Suprapubic skin (tissue), 4 donors: ENCODE measurements around the gene CDH8. TPM values are rescaled to one million over a fixed set of nuclear protein-coding genes. Genes with fewer than 3 reads are reported as not detected.

Source experiments
- DNase-seq, 2 donors: peaks; one replicate each; pipeline ENCODE4 v3.0.0-alpha.2; 2019; ENCODE audit warnings: low spot score in 2 of 2
- H3K27ac ChIP-seq: fragments of 200-600 bp; sonication (generic); one replicate; pipeline ENCODE4 v1.5.1; 2019
- H3K27me3 ChIP-seq: fragments of 200-600 bp; sonication (generic); one replicate; pipeline ENCODE4 v1.5.1; 2019
- H3K36me3 ChIP-seq: fragments of 200-600 bp; sonication (generic); one replicate; pipeline ENCODE4 v1.5.1; 2019
- H3K4me1 ChIP-seq: fragments of 200-600 bp; sonication (generic); one replicate; pipeline ENCODE4 v1.5.1; 2019
- H3K4me3 ChIP-seq: fragments of 200-600 bp; sonication (generic); one replicate; pipeline ENCODE4 v1.5.1; 2019; ENCODE audit warnings: mild to moderate bottlenecking
- H3K9me3 ChIP-seq: fragments of 200-600 bp; sonication (generic); one replicate; pipeline ENCODE4 v1.5.1; 2019
- EP300 ChIP-seq: sonication (generic); formaldehyde crosslinking; IDR thresholded peaks from one replicate; pipeline ENCODE4 v1.6.1; 2017; ENCODE audit warnings: antibody characterized with exemption
- POLR2A ChIP-seq, 2 donors: fragments of 450-650 bp; IDR thresholded peaks; one replicate each; pipeline ENCODE4 v1.6.1; 2017; ENCODE audit warnings: antibody characterized with exemption in 2 of 2, mild to moderate bottlenecking in 2 of 2, moderate library complexity in 2 of 2
- POLR2AphosphoS5 ChIP-seq, 3 donors: sonication (generic); formaldehyde crosslinking; IDR thresholded peaks; one replicate each; pipeline ENCODE4 v1.6.1; 2017; ENCODE audit warnings: antibody characterized with exemption in 3 of 3
- WGBS: methylation state at CpG from one replicate; pipeline ENCODE4 v1.1.5; 2018; 5-methylcytosine and 5-hydroxymethylcytosine counted together
- total RNA-seq, 4 donors: library from RNA; depleted of rRNA; stranded (reverse); fragments of >200 nt; gene quantifications; one replicate each; pipeline ENCODE4 v1.1.0, GENCODE V29; 2016
- TF ChIP-seq, protein P1 (sequence below), 2 donors: fragments of 200-600 bp in 1 of 2; fragments of 450-650 bp in 1 of 2; sonication (generic) in 1 of 2; IDR thresholded peaks; one replicate each; pipeline ENCODE4 v1.5.1; 2016 to 2019; ENCODE audit warnings: antibody characterized with exemption in 2 of 2, mild to moderate bottlenecking in 1 of 2, moderate library complexity in 1 of 2

Gene CDH8, protein sequence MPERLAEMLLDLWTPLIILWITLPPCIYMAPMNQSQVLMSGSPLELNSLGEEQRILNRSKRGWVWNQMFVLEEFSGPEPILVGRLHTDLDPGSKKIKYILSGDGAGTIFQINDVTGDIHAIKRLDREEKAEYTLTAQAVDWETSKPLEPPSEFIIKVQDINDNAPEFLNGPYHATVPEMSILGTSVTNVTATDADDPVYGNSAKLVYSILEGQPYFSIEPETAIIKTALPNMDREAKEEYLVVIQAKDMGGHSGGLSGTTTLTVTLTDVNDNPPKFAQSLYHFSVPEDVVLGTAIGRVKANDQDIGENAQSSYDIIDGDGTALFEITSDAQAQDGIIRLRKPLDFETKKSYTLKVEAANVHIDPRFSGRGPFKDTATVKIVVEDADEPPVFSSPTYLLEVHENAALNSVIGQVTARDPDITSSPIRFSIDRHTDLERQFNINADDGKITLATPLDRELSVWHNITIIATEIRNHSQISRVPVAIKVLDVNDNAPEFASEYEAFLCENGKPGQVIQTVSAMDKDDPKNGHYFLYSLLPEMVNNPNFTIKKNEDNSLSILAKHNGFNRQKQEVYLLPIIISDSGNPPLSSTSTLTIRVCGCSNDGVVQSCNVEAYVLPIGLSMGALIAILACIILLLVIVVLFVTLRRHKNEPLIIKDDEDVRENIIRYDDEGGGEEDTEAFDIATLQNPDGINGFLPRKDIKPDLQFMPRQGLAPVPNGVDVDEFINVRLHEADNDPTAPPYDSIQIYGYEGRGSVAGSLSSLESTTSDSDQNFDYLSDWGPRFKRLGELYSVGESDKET
- 1 to 10 TPM in 2 of 4 donors, under 1 TPM in 1, not detected in 1; 0.42 to 5.8 (median 2.2) TPM for total RNA-seq

- peaks cover 18% of the 10 kb centered on the region for H3K4me1 ChIP-seq
- no peak for DNase-seq
- H3K27me3 ChIP-seq, result peaks cover 58% of the 10 kb centered on the region
- no peak for TF ChIP-seq EP300
- H3K9me3 ChIP-seq, result no peaks in the 10 kb centered on the region
- WGBS, result 5% methylated on average over 34 of the region's 60 CpGs
- H3K27ac ChIP-seq, result no peak within 1 kb of the TSS
- peak within 1 kb of the TSS; percentile 22 for H3K4me3 ChIP-seq
- H3K36me3 ChIP-seq, result no peaks in the 10 kb centered on the region
Observed at GRCh38 chr16:62036101-62036801, at the start of gene CDH8. TSS of gene CDH8 (minus strand) at chr16:62036438. CDS start at chr16:62021403, 15,035 bp downstream.

DNA sequence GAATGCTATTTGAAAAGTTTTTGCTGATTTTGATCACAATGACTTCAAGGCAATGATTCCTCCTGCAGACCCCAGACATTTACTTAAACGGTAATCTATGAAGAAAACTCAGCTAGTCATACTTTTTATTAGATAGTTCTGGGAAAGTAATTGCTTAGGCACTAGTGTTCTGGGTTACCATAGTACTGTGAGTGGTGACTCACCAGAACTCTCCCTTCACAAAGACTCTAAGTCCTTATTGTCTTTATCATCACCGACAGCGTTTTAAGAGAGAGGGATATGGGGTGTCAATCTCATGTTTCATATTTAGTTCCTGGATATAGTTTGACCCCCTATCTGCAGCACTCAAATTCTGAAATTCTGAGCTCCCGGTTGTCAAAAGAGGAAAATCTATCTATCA is 43.0 kb upstream of the CDH8 start:
- H3K9me3 ChIP-seq, result no peaks in the 10 kb centered on the region
- H3K4me1 ChIP-seq, result no peaks in the 10 kb centered on the region
- TF ChIP-seq, protein P1, sequence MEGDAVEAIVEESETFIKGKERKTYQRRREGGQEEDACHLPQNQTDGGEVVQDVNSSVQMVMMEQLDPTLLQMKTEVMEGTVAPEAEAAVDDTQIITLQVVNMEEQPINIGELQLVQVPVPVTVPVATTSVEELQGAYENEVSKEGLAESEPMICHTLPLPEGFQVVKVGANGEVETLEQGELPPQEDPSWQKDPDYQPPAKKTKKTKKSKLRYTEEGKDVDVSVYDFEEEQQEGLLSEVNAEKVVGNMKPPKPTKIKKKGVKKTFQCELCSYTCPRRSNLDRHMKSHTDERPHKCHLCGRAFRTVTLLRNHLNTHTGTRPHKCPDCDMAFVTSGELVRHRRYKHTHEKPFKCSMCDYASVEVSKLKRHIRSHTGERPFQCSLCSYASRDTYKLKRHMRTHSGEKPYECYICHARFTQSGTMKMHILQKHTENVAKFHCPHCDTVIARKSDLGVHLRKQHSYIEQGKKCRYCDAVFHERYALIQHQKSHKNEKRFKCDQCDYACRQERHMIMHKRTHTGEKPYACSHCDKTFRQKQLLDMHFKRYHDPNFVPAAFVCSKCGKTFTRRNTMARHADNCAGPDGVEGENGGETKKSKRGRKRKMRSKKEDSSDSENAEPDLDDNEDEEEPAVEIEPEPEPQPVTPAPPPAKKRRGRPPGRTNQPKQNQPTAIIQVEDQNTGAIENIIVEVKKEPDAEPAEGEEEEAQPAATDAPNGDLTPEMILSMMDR (IDR thresholded peaks at IDR 0.05), result no peak
- no peaks in the 10 kb centered on the region for H3K36me3 ChIP-seq
- DNase-seq, result no peak
- 88% methylated on average over 4 of the region's 4 CpGs for WGBS
- H3K27ac ChIP-seq, result no peak overlapping the region
- H3K4me3 ChIP-seq, result no peak overlapping the region
- H3K27me3 ChIP-seq, result no peaks in the 10 kb centered on the region

DNA sequence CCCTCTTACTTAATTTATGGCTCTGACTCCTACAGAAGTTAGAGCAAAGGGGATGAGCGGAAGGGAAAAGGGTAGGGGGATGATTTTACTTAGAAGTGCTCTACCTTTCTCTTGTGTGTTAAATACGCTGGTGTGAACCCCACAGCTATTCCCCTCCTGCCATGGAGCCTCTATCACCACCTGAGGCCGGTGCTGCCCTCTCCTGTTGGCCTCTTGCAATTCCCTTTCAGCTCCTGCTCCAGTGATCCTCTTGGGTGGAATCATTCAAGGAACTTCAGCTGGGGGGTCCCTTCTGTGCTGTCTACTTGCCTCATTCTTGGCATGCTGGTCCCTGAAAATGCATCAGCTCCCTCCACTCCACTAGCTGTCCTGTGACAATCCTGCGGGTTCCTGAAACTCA is 41.8 kb upstream of the CDH8 start:
- Histone ChIP-seq H3K27me3 (no peaks in the 10 kb centered on the region), H3K4me3 (no peak overlapping the region), H3K4me1 (no peaks in the 10 kb centered on the region), H3K36me3 (no peaks in the 10 kb centered on the region), H3K9me3 (no peaks in the 10 kb centered on the region), H3K27ac (no peak overlapping the region)
- no peak for DNase-seq
- no peak for TF ChIP-seq EP300
- TF ChIP-seq POLR2A (IDR thresholded peaks at IDR 0.05), result no peak
- no peak for TF ChIP-seq POLR2AphosphoS5 (IDR thresholded peaks at IDR 0.05)
- TF ChIP-seq, protein P1 (IDR thresholded peaks at IDR 0.05), result no peak
- 59% methylated on average over 4 of the region's 4 CpGs for WGBS

GRCh38 chr16:62076886-62077285 is 40.6 kb upstream of the CDH8 start:
- no peaks in the 10 kb centered on the region for H3K9me3 ChIP-seq
- WGBS, result 90% methylated on average over 3 of the region's 3 CpGs
- no peaks in the 10 kb centered on the region for H3K27me3 ChIP-seq
- TF ChIP-seq EP300 (no peak), POLR2A (IDR thresholded peaks at IDR 0.05) (no peak), POLR2AphosphoS5 (IDR thresholded peaks at IDR 0.05) (no peak)
- TF ChIP-seq, protein P1 (IDR thresholded peaks at IDR 0.05), result no peak
- no peaks in the 10 kb centered on the region for H3K36me3 ChIP-seq
- DNase-seq, result no peak
- no peak overlapping the region for H3K27ac ChIP-seq
- no peaks in the 10 kb centered on the region for H3K4me1 ChIP-seq
- no peak overlapping the region for H3K4me3 ChIP-seq

- no peak for TF ChIP-seq EP300
- Histone ChIP-seq H3K27ac (no peak overlapping the region), H3K4me3 (no peak overlapping the region), H3K27me3 (no peaks in the 10 kb centered on the region), H3K9me3 (no peaks in the 10 kb centered on the region), H3K36me3 (no peaks in the 10 kb centered on the region), H3K4me1 (no peaks in the 10 kb centered on the region)
- WGBS, result 74% methylated on average over 1 of the region's 1 CpG
- DNase-seq, result no peak
Observed at GRCh38 chr16:62068747-62069146, 32.5 kb upstream of the CDH8 start.

- H3K4me3 ChIP-seq, result no peak overlapping the region
- no peaks in the 10 kb centered on the region for H3K4me1 ChIP-seq
- DNase-seq, result no peak
- H3K27ac ChIP-seq, result no peak overlapping the region
- WGBS, result 75% methylated on average over 1 of the region's 1 CpG
- no peaks in the 10 kb centered on the region for H3K27me3 ChIP-seq
- no peaks in the 10 kb centered on the region for H3K9me3 ChIP-seq
- no peaks in the 10 kb centered on the region for H3K36me3 ChIP-seq
- TF ChIP-seq EP300 (no peak), POLR2A (IDR thresholded peaks at IDR 0.05) (no peak), POLR2AphosphoS5 (IDR thresholded peaks at IDR 0.05) (no peak)
- TF ChIP-seq, protein P1 (IDR thresholded peaks at IDR 0.05), result no peak
Observed at GRCh38 chr16:62067981-62068380, 31.7 kb upstream of the CDH8 start.
